Measurements from ENCODE around the gene PDE1A.
"Not testable (repeated sequence)": the region's sequence is repeated elsewhere in the genome, so short reads cannot be mapped to it uniquely, and the experiment has no call there.

The PDE1A gene

GRCh38 chr2:182302174-182302573, 124.7 kb downstream of the PDE1A start:
- DNase-seq: peak; percentile 5
- in situ Hi-C loops (cut with HindIII; ENCODE audit: low pct_ligation_motif_present, low pct_unique_long_range_greater_than_20kb, low sequenced_read_pairs): no loop called here

DNA sequence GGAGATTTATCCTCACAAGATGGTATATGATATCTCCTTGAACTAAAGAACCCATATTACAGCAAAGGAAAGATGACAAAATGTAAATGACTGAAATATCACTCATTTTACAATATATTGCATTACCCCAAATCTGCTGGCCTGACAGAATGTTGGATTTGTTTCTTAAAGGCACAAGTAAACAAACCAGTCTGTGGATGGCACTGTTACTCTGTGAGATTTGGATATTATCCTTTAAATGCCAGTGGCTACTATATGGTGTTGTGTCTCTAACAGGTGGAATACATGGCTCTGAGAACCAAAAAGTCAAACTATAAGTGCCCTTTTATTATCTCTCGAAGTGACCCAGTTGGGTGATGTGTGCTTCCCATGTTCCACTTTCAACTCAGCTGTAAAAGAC, 125.7 kb downstream of the PDE1A start:
- peak; percentile 16 for DNase-seq
- in situ Hi-C loops (cut with HindIII; ENCODE audit: low pct_ligation_motif_present, low pct_unique_long_range_greater_than_20kb, low sequenced_read_pairs): no loop called here

- no peak for DNase-seq
- in situ Hi-C loops (cut with HindIII; ENCODE audit: low pct_ligation_motif_present, low pct_unique_long_range_greater_than_20kb, low sequenced_read_pairs): no loop called here
Observed at GRCh38 chr2:182300608-182301007, 126.2 kb downstream of the PDE1A start.

- in situ Hi-C loops (cut with HindIII; ENCODE audit: low pct_ligation_motif_present, low pct_unique_long_range_greater_than_20kb, low sequenced_read_pairs): no loop called here
- DNase-seq: no peak
Observed at GRCh38 chr2:182299632-182300031, 127.2 kb downstream of the PDE1A start.

DNA sequence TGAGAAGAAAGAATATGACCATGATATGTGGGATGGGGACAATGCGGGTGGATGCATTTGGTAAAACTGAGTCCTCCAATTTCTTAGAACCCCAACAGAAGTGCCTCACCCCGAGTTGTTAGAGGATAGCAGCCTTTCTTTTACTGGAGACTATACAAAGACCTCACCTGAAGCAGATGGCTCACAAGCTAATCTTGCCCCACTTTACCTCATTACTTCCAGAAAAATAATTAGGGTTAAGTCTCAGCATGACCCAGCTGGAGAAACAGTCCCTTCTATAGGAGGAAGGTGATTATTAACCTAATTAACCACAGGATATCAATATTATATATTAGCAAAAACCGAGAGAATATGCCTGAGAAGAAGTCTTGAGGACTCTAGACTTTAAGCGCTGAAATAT, 128.4 kb downstream of the PDE1A start:
- in situ Hi-C loops (cut with HindIII; ENCODE audit: low pct_ligation_motif_present, low pct_unique_long_range_greater_than_20kb, low sequenced_read_pairs): no loop called here

DNA sequence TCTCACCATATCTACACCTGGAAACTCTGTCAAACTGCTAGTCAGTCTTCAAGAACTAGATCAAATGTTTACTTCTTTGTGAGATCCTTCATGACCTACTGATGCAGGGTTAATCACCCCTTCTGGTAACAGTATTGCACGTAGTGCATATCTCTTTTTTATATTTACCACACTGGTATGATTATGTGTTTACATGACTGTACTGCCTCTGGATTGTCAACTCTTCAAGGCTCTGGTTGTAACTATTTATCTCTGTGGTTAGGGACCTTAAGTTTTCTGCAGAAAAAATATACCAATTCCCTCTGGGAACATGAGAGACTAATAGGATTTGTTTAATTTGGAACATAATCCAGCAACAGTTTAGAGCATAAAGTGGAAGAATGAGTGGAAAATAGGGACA, 135.5 kb downstream of the PDE1A start:
- DNase-seq: no peak
- in situ Hi-C loops (cut with HindIII; ENCODE audit: low pct_ligation_motif_present, low pct_unique_long_range_greater_than_20kb, low sequenced_read_pairs): no loop called here

More for the DNA sequence above, 128.4 kb downstream of the PDE1A start:
- DNase-seq: no peak

GRCh38 chr2:182283512-182283911, 143.3 kb downstream of the PDE1A start:
- in situ Hi-C loops (cut with HindIII; ENCODE audit: low pct_ligation_motif_present, low pct_unique_long_range_greater_than_20kb, low sequenced_read_pairs): no loop called here

GRCh38 chr2:182281276-182281675, 145.6 kb downstream of the PDE1A start:
- in situ Hi-C loops (cut with HindIII; ENCODE audit: low pct_ligation_motif_present, low pct_unique_long_range_greater_than_20kb, low sequenced_read_pairs): no loop called here

More at GRCh38 chr2:182283512-182283911, 143.3 kb downstream of the PDE1A start:
- DNase-seq: no peak

DNA sequence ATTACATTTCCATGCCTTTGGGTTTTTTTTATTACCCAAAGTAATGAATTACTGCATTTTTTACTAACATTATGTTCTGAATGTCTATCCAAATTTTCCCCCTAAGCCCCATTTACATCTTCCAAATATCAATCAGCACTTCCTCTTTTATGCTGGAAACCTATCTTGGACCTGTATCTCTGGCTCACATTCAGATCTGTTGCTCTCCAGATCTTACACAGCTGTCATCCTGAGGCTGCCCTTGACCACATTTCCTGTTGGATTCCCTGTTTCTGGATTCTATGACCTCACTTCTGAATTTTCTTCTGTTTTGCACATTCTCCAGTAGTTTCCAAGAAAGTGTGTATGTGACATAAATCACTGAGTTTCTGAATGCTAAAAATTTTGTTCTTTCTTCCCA, 146.7 kb downstream of the PDE1A start:
- DNase-seq: no peak
- in situ Hi-C loops (cut with HindIII; ENCODE audit: low pct_ligation_motif_present, low pct_unique_long_range_greater_than_20kb, low sequenced_read_pairs): no loop called here

More at GRCh38 chr2:182281276-182281675, 145.6 kb downstream of the PDE1A start:
- DNase-seq: no peak

DNA sequence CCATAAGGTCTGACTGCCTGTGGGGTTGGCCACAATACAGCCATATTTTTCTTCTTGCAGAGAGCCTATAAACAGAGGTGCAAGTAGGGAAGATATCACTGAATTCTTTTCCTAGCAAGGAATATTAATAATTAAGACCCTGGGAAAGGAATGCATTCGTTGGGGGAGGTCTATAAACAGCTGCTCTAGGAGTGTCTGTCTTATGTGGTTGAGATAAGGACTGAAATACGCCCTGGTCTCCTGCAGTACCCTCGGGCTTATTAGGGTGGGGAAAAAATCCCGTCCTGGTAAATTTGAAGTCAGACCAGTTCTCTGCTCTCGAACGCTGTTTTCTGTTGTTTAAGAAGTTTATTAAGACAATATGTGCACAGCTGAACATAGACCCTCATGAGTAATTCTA, 150.2 kb downstream of the PDE1A start:
- DNase-seq; in situ Hi-C loops (cut with HindIII; ENCODE audit: low pct_ligation_motif_present, low pct_unique_long_range_greater_than_20kb, low sequenced_read_pairs): not testable (repeated sequence)

DNA sequence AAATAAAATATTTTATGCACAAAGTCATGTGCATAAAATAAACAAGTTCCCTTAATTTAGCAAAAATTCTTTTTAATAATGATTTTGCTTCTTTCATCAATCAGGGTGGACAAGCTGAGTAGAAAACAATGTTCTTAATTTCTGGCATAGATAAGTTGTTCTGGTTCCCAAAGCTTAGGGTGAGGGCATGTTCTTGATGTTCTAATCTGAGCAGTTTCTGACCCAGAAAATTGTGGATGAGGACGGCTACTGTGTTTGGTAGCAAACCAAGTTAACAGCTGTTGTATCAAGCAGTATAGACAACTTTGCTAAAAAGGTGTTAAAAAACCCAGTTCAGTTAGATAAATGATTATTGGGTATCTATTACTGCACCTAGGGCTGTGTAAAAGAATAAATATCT, 158.9 kb downstream of the PDE1A start:
- DNase-seq: no peak
- in situ Hi-C loops (cut with HindIII; ENCODE audit: low pct_ligation_motif_present, low pct_unique_long_range_greater_than_20kb, low sequenced_read_pairs): no loop called here

DNA sequence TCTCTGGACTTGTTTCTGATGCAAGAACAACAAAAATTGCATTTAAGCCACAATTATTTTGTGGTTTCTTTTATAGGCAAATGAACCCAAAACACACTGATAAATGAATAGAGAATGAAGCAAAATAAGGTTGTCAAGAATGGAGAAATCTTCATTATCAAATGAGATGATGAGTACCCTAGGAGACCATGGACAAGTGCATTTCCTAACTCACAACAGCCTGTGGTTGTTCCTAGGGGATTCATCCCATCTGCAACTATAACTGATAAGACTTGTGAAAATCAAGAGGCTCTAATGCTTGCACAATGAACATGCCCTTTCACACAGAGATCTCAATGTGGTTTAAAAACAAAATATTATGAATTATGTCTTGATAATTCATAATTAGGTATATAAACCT, 159.9 kb downstream of the PDE1A start:
- in situ Hi-C loops (cut with HindIII; ENCODE audit: low pct_ligation_motif_present, low pct_unique_long_range_greater_than_20kb, low sequenced_read_pairs): no loop called here

GRCh38 chr2:182265718-182266117, 161.1 kb downstream of the PDE1A start:
- no peak for DNase-seq
- in situ Hi-C loops (cut with HindIII; ENCODE audit: low pct_ligation_motif_present, low pct_unique_long_range_greater_than_20kb, low sequenced_read_pairs): no loop called here

More for the DNA sequence above, 159.9 kb downstream of the PDE1A start:
- DNase-seq: no peak

GRCh38 chr2:182261860-182262387, 164.9 kb downstream of the PDE1A start:
- in situ Hi-C loops (cut with HindIII; ENCODE audit: low pct_ligation_motif_present, low pct_unique_long_range_greater_than_20kb, low sequenced_read_pairs): no loop called here

GRCh38 chr2:182259629-182260150, 167.1 kb downstream of the PDE1A start:
- DNase-seq: no peak
- in situ Hi-C loops (cut with HindIII; ENCODE audit: low pct_ligation_motif_present, low pct_unique_long_range_greater_than_20kb, low sequenced_read_pairs): no loop called here

More at GRCh38 chr2:182261860-182262387, 164.9 kb downstream of the PDE1A start:
- no peak for DNase-seq

DNA sequence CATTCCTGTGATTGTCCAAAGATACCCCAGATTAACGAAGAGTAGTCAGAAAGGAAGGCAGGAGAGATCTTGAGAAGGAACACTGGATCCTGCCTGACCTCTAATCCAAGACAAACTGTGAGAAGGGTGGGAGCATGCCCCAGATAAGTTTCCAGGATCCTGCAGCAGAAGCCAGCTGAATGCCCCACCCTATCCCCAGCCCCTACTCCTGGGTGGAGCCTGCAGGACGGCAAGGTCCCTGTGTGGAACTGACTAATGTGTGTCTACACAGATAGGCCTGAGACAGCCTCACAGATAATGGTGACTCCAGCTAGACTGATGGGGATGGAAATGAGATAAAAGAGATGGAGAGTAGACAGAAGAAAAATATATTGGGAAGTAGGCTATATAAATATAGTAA, 174.3 kb downstream of the PDE1A start:
- no peak for DNase-seq
- in situ Hi-C loops (cut with HindIII; ENCODE audit: low pct_ligation_motif_present, low pct_unique_long_range_greater_than_20kb, low sequenced_read_pairs): no loop called here

DNA sequence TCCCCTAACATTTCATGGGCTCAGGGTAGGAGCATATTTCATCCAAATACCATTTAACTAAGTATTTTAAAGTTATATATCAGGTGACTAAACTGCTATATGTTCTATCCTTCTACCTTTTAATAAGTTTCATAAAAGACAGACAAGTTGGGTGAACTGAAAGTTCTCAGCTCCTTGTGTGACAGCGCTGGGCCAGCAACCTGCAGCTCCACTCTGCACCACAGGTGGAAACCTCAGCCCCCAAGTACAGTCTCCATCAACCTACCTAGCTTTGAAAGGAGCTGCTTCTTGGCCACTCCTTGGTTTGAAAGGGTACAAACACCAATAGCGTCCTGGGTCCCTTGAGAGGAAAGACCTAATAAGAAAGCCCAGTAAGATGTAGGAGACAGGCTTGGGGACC, 177.9 kb downstream of the PDE1A start:
- no peak for DNase-seq
- in situ Hi-C loops (cut with HindIII; ENCODE audit: low pct_ligation_motif_present, low pct_unique_long_range_greater_than_20kb, low sequenced_read_pairs): no loop called here

GRCh38 chr2:182248362-182248761, 178.5 kb downstream of the PDE1A start:
- in situ Hi-C loops (cut with HindIII; ENCODE audit: low pct_ligation_motif_present, low pct_unique_long_range_greater_than_20kb, low sequenced_read_pairs): no loop called here
- DNase-seq: no peak

DNA sequence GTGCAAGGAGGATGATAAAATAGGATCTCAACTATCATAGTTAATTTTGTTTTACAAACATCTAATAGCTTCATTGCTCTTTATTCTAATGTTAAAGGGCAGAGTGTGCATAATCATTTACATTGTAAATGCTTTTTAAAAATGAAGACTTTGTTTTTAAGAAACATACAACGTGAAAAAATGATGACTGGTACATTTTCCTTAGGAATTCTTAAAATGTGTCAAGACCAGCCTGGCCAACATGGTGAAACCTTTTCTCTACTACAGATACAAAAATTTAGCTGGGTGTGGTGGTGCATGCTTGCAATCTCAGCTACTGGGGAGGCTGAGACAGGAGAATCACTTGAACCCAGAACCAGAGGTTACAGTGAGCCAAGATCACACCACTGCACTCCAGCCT, 179.0 kb downstream of the PDE1A start:
- no peak for DNase-seq
- in situ Hi-C loops (cut with HindIII; ENCODE audit: low pct_ligation_motif_present, low pct_unique_long_range_greater_than_20kb, low sequenced_read_pairs): no loop called here

DNA sequence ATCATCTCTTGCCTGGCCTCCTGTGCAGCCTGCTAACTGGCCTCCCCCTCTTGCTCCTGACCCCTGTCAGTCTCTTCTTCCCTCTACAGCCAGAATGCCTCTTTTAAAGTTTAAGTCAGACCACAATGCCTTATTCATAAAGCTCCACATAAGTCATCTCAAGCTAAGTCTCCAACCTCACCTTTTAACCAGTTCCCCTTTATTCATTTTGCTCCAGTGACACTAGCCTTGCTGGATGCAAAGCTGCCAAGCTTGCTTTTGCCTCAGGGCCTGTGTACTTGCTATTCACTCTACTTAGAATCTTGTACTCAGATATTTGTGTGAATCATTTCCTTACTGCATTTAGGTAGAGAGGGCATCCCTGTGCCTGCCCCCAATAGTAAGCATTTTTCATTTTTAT, 180.9 kb downstream of the PDE1A start:
- in situ Hi-C loops (cut with HindIII; ENCODE audit: low pct_ligation_motif_present, low pct_unique_long_range_greater_than_20kb, low sequenced_read_pairs): no loop called here
- DNase-seq: no peak

GRCh38 chr2:182242609-182243008, 184.2 kb downstream of the PDE1A start:
- in situ Hi-C loops (cut with HindIII; ENCODE audit: low pct_ligation_motif_present, low pct_unique_long_range_greater_than_20kb, low sequenced_read_pairs): no loop called here
- no peak for DNase-seq

Data from ACHN (cell line).